Measurements from ENCODE around the gene TMEM92. TPM values are rescaled to one million over a fixed set of nuclear protein-coding genes. Genes with fewer than 3 reads are reported as not detected.

Gene TMEM92
- polyA plus RNA-seq, 1 experiment, result 0.47 TPM

DNA sequence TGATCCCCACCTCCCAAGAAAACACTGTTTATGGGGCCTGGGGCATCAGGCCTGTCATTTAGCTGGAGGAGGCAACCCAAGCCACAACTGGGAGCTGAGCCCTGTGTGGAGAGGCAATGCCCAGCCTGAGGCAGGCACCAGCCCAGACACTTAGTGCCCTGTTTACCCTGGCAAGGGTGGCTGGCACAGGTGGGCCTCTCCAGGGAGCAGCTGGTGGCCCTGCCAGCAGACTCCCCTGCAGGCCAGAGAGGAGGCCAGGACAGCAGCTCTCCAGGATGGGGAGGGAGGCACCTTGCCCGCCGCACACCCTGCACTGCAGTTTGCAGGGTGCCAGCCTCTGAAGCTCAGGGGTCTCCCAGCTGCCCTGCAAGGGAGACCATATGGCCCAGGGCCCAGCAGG lies 9.1 kb upstream of the TMEM92 start:
- TF ChIP-seq, protein P1, sequence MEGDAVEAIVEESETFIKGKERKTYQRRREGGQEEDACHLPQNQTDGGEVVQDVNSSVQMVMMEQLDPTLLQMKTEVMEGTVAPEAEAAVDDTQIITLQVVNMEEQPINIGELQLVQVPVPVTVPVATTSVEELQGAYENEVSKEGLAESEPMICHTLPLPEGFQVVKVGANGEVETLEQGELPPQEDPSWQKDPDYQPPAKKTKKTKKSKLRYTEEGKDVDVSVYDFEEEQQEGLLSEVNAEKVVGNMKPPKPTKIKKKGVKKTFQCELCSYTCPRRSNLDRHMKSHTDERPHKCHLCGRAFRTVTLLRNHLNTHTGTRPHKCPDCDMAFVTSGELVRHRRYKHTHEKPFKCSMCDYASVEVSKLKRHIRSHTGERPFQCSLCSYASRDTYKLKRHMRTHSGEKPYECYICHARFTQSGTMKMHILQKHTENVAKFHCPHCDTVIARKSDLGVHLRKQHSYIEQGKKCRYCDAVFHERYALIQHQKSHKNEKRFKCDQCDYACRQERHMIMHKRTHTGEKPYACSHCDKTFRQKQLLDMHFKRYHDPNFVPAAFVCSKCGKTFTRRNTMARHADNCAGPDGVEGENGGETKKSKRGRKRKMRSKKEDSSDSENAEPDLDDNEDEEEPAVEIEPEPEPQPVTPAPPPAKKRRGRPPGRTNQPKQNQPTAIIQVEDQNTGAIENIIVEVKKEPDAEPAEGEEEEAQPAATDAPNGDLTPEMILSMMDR (IDR thresholded peaks at IDR 0.05; ENCODE audit: low read depth, low read length), result no peak
- ChIA-PET POLR2A (interaction anchor here (0.9 to 19.0 kb wide), 6 partner anchors 43 to 87 kb away, joined by 3 to 654 read pairs (median 56); partner anchors contain the start of gene COL1A1), CTCF (interaction anchor here (0.7 to 2.7 kb wide), 4 partner anchors 31 to 95 kb away, joined by 3 to 11 read pairs (median 4); partner anchors contain the start of gene COL1A1)
- Histone ChIP-seq H3K27ac (ENCODE audit: low read depth, low read length) (no peak overlapping the region), H3K9me3 (ENCODE audit: control insufficient read depth, insufficient read depth, low read length) (no peaks in the 10 kb centered on the region), H3K4me3 (ENCODE audit: low read depth, low read length) (no peak overlapping the region), H3K27me3 (ENCODE audit: control insufficient read depth, insufficient read depth, low read length) (no peaks in the 10 kb centered on the region)
- DNase-seq (ENCODE audit: low read depth, low spot score), result no peak

DNA sequence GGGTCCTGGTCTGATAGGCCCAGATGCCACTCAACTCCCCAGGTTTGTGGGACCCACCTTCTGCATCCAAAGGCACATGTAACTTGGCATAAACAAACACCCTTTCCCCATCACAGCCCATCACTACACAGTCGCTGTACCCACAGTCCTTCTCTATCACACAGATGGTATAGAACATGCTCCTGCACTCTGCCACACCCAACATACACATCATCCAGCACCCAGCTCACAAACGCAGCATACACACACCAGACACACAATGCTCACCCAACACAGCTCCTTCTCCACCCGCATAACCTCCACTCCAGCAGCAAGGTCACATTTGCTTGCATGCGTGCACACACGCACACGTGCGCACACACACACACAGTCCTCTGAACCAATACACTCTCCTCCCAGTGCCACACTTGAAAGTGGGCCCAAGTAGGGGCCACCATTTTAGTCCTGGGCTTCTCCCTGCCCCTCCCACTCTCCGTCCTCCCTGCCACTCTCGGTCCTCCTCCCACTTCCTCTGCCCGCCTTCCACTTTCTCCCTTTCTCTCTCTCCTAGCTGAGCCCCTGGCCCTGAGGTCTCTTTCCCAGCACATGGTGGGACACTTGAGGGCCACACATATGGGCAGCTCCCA lies 8.5 kb upstream of the TMEM92 start:
- H3K9me3 ChIP-seq (ENCODE audit: control insufficient read depth, insufficient read depth, low read length), result no peaks in the 10 kb centered on the region
- peak overlapping the region; percentile 65 for H3K27ac ChIP-seq (ENCODE audit: low read depth, low read length)
- no peaks in the 10 kb centered on the region for H3K27me3 ChIP-seq (ENCODE audit: control insufficient read depth, insufficient read depth, low read length)
- ChIA-PET CTCF (interaction anchor here (0.7 to 2.7 kb wide), 4 partner anchors 31 to 96 kb away, joined by 3 to 11 read pairs (median 4); partner anchors contain the start of gene COL1A1), POLR2A (interaction anchor here (0.6 to 19.0 kb wide), 8 partner anchors 44 to 893 kb away, joined by 3 to 654 read pairs (median 56); partner anchors contain the start of gene COL1A1)
- TF ChIP-seq, protein P1 (IDR thresholded peaks at IDR 0.05; ENCODE audit: low read depth, low read length), result no peak
- H3K4me3 ChIP-seq (ENCODE audit: low read depth, low read length), result peak overlapping the region; percentile 52
- DNase-seq (ENCODE audit: low read depth, low spot score), result no peak

DNA sequence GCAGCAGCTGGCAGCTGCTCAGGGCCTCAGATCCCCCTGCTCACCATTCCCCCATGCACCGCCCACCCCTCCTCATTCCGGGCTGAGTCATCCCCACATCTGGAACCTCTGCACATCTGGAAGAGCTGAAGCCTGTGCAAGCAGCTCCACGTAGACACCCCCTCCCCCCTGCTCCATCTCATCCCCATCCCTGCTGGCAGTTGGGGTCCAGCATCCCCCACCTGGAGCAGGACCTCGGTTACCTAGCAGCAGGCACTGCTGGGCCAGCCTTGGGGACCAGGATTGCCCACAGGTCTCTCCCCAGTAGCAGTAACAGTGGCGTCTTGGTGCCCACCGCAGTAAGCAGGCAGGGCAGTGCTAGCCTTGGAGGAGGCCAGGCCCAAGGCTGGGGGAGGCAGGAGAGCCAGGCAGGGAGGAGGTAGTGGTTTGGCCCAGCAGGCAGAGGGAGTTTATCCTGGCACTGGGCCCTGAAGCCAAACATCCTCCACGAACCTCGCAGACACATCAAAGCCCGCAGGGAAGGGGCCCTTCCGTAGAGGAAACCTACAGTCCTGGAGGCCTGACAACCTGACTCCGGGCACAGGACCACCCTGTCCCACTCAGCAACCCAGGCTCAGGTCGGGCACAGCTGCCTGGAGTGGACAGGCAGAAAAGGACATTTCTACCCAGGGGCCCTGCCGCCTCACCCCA lies 7.7 kb upstream of the TMEM92 start:
- DNase-seq (ENCODE audit: low read depth, low spot score), result peak; percentile 74
- peak overlapping the region; percentile 52 for H3K4me3 ChIP-seq (ENCODE audit: low read depth, low read length)
- H3K27me3 ChIP-seq (ENCODE audit: control insufficient read depth, insufficient read depth, low read length), result no peaks in the 10 kb centered on the region
- POLR2A ChIA-PET, result interaction anchor here (0.6 to 19.0 kb wide), 11 partner anchors 45 to 893 kb away, joined by 3 to 654 read pairs (median 8); partner anchors contain the start of gene COL1A1
- CTCF ChIA-PET, result interaction anchor here (0.6 to 3.4 kb wide), 6 partner anchors 53 to 97 kb away, joined by 3 to 13 read pairs (median 4); partner anchors contain the start of gene COL1A1
- TF ChIP-seq, protein P1 (IDR thresholded peaks at IDR 0.05; ENCODE audit: low read depth, low read length), result peak; percentile 45
- peak overlapping the region; percentile 77 for H3K27ac ChIP-seq (ENCODE audit: low read depth, low read length)
- H3K9me3 ChIP-seq (ENCODE audit: control insufficient read depth, insufficient read depth, low read length), result no peaks in the 10 kb centered on the region

DNA sequence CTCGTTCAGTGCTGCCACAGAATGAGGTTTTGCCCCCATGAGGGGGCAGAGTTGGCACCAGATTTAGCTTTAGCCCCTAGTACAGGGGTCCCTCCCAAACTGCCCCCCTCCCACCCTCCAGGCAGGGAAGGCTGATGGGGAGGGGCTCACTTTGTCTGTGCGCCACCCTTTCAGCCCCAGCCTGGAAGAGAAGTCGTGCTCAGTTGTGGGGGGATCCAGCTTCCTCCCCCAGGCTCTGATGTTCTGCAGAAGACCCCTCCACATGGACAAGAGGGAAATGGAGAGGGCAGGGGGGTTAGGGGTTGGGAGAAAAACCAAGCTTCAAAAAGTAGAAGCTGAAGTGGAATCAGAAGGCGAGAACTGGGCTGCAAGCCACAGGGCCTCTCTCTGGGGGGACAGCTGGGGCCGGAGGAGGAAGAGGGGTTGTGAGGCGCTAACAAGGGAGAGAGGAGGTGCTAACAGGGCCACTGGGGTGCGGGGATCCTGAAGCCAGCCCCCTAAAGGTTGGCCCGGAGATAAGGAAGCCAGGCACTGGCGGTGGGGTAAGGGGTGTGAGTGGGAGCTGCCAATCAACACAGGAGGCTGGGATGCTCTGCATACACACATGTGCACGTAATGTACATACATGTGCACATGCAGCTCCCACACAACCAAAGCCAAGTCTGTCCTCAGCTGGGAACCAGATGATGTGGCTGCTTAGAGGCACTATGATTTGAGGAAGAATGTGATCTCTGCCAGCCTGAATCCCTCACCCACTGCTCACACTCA lies 7.0 kb upstream of the TMEM92 start:
- CTCF ChIA-PET, result interaction anchor here (0.6 to 3.4 kb wide), 8 partner anchors 49 to 105 kb away, joined by 3 to 13 read pairs (median 3); partner anchors contain the start of gene COL1A1
- peak overlapping the region; percentile 52; the same call in 1 of the 2 replicates for H3K4me3 ChIP-seq (ENCODE audit: low read depth, low read length)
- peak overlapping the region; percentile 77 for H3K27ac ChIP-seq (ENCODE audit: low read depth, low read length)
- H3K27me3 ChIP-seq (ENCODE audit: control insufficient read depth, insufficient read depth, low read length), result no peaks in the 10 kb centered on the region
- no peak for DNase-seq (ENCODE audit: low read depth, low spot score)
- POLR2A ChIA-PET, result interaction anchor here (1.4 to 19.0 kb wide), 10 partner anchors 11 to 92 kb away, joined by 4 to 654 read pairs (median 28); partner anchors contain the start of gene COL1A1
- TF ChIP-seq, protein P1 (IDR thresholded peaks at IDR 0.05; ENCODE audit: low read depth, low read length), result no peak
- H3K9me3 ChIP-seq (ENCODE audit: control insufficient read depth, insufficient read depth, low read length), result no peaks in the 10 kb centered on the region

Measured in AG04450 (cell line).